22Rv1 (cell line): ENCODE data around the gene KIRREL1.

ENCODE experiments used
- CTCF ChIP-seq: fragments of 450-650 bp; IDR thresholded peaks from 2 replicates; pipeline ENCODE4 v1.5.1; 2017; ENCODE audit warnings: mild to moderate bottlenecking
- ZFX ChIP-seq: fragments of 450-650 bp; IDR thresholded peaks from 2 replicates; pipeline ENCODE4 v1.6.1; 2017; ENCODE audit warnings: antibody characterized with exemption, borderline replicate concordance

- TF ChIP-seq CTCF (no peak), ZFX (no peak)
These were observed 23.3 kb downstream of the KIRREL1 start for GRCh38 chr1:158016651-158017335.
